Activated naive CD4-positive, alpha-beta T cell treated with Interleukin-2 at 50 U/mL for 16 hours (primary cell): ENCODE data around the gene TMEM163.
"Not testable (repeated sequence)": the region's sequence is repeated elsewhere in the genome, so short reads cannot be mapped to it uniquely, and the experiment has no call there.

Experiments used
- DNase-seq: peaks from one replicate; pipeline ENCODE4 v3.0.0-alpha.2; 2020

Gene TMEM163

DNA sequence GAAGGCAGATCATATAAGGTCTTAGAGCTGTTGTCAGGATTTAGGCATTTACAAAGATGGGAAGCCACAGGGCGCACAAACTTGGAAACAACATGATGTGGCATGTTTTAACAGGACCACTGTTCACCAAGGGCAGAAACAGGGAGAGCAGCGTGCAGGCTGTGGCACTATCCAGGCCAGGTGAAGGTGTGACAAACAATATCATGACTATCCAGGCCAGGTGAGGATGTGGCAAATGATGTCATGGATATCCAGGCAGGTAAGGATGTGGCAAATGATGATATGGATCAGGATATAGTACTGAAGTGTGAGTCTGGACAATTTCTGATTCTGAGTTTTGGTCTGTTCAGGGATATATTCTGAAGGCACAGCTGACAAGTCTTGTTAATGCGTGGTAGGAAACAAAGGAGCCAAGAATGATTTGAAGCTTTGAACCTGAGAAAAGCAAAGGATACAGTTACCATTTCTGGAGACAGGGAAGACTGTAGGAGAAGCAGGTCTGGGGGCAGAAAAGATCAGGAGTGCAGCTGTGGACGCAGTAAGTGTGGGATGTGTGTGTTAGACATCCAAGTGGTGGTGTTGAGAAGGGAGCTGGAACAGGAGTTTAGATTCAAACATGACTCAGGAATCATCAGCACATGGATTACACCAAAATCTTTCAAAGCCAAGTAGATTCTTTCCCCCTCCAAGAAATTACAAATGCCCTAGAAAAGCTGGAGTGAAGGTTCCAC, 205.9 kb downstream of the TMEM163 start:
- DNase-seq: no peak

DNA sequence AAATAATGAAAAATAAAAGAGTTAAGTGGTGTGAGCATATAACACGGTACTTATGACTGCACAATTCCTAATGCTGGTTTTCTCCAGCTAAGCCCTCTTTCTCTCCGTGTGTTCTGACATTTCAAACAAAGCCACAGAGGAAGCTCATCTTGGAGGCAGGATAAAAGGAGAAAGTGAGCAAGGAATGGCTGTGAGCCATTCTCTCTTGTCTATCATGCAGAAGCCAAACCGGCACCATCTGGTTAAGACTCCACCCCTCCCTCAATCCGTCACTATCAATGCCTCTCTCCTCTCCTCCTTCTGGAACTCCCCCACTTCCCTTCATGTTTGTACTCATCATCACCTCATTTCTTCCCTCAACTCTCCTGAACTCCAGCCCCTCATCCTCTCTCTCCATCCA, 210.4 kb downstream of the TMEM163 start:
- DNase-seq: no peak

DNA sequence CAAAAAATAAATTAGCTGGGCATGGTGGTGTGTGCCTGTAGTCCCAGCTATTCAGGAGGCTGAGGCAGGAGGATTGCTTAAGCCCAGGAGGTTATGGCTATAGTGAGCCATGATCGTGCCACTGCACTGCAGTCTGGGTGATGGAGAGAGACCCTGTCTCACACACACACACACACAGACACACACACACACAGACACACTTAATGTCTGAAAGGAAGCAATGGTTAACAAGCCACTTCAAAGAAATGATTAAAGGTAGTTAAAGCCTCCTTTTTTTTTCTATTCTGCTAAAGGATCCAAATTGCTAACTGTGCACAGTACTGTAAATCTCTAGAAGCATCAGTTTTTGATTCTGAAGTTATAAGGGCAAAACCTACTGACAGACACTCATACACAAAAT, 211.1 kb downstream of the TMEM163 start:
- DNase-seq: no peak

DNA sequence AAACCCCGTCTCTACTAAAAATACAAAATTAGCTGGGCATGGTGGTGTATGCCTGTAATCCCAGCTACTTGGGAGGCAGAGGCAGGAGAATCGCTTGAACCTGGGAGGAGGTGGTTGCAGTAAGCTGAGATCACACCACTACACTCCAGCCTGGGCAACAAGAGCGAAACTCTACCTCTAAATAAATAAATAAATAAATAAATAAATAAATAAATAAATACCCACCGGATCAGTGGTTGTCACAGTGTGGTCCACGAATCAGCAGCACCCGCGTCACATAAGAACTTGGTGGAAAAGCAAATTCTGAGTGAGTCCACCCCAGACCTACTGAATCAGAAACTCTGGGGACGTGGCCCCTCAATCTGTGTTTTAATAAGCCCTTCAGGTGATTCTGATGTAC, 211.6 kb downstream of the TMEM163 start:
- DNase-seq: not testable (repeated sequence)

DNA sequence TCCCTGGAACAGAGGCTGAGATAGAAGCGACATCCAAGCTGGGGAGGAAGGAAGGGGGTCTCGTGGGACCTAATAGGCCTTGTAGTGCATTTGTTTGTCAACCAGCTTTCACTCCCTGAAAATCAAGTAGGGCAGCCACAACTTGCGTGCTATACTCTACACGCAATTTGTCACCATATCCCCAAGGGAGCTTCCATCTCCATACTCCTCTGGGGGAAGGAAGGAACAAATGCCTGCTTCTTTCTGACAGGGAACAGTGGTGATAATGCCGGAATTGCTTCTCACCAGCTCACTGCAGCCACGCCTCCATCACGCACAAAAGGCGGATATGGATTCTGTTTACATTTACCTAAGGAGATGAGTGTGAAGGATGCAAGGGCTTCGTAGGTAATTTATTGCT, 213.4 kb downstream of the TMEM163 start:
- no peak for DNase-seq

DNA sequence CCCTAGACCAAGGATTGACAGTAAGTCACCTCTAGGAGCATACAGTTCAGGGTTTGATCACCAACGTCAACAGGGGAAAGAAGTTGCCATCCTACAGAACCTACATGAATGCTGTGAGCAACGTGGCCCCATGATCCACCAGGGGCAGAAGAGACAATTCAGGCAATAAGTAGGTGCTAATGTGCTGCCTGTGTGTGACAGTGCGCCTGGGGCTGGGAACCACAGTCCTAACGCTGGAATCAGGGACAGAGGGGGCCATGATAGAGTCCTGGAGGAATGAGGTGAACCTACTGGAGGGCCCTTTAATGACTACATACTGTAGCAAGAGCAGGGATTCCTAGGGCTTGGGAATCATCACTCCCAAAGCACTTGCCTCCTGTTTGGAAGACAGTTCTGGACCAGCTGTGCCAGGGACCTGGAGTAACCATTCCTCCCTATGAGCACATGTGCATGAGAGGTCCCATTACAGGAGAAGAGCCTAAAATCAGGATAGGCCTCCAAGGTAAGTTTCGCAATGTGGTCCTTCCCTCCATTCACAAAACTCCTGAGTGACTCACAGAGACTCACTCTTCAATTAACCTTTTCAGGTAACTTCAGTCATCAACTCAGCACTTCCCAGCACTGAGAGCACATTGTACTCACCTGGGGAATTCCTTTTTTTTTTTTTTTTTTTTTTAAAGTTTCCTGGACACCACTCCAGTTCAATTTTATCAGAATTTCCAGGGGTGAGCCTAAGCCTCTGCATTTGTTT, 214.0 kb downstream of the TMEM163 start:
- DNase-seq: no peak

DNA sequence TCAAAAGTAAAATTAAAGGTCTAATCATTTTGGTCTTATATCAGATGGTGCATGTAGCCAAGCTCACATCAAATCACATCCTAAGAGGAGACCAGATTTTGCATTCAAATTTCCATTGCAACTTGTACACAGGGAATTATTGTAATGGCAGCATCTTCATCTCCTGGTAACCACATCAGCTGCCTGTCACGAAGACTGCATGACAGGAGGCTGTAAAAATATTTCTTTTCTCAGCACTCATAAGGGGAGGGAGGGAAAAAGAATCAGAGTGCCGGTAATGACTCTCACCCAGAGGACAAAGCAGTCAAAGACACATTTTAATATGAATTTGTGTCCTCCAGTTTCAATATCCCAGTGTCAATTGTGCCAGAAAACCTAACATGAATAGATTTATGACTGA, 216.7 kb downstream of the TMEM163 start:
- no peak for DNase-seq

DNA sequence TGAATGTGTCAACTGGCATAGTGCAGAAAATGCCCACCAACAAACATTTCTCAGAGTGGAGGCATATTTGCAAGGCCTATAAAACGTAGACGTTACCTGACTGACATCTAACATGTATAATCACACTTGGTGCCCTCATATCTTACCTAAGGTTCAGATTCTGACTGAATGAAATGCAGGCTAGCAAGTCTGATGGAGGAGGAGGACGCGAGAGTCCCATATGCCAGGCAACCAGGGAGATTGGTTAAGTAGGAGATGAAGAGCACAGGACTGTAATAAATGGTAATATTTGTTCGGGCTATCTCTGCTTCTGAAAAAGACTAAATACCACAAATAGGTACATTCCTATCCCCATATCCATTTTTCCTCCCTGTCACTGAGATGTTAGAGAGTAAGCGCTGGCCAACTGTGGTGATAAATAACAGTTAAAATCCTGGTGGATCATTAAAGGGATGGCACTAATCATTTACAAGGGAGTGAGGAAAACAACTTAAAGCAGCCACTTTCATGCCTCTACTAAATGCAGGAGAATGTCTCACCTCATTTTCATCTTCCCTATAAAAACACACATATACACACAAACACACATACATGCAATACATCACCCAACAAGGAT, 217.2 kb downstream of the TMEM163 start:
- DNase-seq: no peak

DNA sequence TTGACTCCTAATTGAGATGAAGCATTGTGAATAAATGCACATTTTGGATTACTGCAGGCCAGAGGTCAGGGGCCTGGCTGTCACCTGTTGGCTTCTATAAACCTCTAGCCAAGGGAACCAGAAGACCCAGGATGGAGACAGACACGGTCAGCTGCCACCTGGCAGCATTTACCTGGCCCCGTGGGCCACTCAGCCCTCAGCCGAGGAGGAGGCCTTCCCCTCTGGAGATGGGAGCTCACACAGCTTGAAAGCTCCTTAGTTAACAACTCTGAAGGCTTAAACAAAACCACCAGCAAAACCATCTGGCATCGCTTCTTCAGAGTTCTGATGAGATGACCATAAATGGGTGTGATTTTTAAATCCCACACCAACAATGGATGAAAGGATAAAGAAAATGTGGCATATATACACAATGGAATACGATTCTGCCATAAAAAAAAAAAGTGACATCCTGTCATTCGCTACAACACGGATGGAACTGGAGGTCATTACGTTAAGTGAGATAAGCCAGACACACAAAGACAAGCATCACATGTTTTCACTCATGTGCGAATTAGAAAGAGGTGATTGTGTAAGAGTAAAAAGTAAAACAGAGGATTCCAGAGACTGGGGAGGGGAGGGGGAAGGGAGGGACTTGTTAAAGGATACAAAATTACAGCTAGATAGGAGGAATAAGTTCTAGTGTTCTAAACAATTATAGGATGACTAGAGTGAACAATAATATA, 218.4 kb downstream of the TMEM163 start:
- no peak for DNase-seq

DNA sequence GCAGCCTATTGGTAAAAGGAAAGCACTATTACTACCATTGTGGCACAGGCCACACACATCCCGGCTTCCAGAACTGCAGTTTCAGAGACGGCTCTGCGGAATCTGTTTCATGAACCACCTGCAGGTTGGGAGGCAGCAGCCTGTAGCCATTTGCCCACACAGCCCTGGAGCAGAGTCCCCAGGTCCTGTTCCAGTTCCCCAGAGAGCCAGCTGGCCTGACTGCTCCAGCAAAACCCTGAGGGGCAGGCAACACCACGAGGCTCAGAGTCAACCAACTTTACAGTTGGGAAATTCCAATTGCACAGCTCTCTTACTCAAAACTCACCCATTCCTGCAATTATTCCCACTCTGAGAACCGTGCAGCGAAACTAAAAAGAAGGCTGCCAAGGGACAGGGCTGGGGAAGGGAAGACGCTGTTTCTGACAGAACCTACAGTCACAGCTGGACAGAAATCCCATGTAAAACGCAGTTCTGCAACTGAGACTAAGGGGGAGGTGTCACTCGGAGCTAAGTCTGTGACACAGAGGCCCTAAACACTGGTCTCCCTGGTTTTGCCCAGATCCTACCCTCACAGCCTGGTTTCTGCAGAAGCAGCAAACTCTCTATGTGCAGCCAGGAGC, 219.4 kb downstream of the TMEM163 start:
- no peak for DNase-seq

DNA sequence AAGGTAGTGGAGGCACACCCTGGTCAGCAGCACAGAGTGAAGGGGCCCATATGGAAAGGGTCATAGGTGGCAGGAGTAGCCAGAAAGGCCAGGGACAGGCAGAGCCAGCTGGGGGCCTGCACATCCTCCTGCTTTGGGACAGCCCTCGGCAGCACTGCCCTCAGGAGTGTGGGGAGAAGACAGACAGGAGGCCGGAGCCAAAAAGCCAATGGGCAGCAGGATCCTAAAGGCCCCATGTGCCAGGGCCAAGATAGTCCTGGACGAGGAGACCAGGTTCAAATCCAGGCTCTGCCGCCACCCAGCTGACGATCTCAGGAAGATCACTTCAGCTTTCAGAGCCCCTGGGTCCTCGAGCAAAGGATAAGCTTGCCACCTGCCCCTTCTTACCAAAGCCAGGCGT, 220.1 kb downstream of the TMEM163 start:
- no peak for DNase-seq

DNA sequence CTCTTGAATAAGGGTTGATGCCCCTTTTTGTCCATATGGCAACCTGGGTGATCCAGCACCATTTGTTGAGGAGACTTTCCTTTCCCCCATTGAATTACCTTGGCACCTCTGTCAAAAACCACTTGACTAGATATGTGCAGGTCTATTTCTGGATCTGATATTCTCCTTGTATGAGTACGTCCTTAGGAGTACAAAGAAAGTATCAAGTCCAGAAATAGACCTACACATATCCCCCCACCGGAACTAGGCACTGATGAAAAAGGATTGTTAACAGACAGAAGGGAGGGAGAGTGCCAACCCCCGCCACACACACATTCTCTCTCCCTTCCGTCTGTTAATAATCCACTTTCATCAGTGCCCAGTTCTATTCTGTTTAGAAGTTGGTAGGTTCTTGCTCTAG, 225.0 kb downstream of the TMEM163 start:
- DNase-seq: no peak

DNA sequence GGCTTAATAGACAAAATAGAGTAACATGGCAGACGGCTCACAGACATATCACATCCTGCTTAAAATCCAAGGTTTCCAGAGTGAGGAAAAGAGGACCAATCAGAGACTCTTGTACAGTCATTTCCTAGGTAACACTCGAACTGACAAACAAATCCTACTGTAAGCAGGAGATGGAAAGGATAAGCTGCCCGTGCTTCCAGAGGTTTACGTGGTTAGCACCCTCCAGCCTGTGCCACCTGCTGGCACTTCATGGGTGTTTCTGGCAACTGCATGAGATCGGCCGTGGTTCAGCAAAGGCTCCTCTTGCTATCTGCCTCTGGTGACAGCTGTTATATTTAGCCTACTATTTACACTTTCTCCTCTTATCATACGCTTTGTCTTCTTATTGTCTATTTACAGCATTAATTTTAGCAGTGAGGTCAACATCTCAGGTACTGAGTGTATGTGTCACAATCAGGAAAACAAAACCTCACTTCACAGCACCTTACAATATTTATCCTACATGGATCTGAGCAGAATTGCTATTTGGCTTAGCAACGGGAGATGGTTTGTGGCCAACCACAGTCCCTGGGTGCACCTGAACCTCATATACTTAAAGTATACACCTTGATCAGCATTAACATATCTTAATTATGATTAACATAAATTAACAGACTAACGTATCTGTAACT, 226.9 kb downstream of the TMEM163 start:
- no peak for DNase-seq

DNA sequence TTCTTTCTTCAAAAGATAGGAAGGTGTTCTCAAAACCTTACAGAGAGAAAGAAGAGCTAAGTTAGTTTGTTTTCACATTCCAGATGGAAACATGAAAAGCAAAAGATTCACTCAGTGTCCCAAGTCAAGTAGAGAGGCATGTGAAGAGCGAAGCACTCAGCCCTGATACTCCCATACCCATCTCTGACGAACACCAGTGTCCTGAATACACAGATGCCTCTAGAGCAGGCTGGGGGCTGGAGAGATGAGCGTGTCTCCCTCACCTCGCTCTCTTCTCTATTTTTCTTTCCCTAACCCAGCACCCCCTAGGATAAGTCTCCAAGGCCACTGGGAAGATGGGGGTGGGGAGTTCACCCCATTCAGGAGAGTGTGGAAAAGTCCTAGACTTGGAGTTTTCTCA, 227.8 kb downstream of the TMEM163 start:
- no peak for DNase-seq

DNA sequence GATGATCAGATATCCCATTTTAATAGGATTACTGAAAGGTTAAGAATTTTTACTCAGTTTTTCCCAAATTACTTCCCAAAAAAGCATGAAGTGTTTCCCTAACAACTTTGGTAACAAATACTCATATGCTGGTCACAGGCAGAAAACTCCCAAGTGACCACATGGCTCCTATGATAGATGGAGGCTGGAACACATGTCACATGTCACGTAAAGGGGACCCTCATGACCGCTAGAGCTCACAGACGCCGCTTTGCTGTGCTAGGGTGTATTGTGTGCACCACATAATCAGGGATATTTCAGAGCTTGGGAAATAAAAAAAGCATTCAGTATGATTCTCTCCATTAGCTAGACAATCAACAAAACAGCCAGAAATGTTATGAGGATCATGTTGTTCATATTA, 228.2 kb downstream of the TMEM163 start:
- no peak for DNase-seq

DNA sequence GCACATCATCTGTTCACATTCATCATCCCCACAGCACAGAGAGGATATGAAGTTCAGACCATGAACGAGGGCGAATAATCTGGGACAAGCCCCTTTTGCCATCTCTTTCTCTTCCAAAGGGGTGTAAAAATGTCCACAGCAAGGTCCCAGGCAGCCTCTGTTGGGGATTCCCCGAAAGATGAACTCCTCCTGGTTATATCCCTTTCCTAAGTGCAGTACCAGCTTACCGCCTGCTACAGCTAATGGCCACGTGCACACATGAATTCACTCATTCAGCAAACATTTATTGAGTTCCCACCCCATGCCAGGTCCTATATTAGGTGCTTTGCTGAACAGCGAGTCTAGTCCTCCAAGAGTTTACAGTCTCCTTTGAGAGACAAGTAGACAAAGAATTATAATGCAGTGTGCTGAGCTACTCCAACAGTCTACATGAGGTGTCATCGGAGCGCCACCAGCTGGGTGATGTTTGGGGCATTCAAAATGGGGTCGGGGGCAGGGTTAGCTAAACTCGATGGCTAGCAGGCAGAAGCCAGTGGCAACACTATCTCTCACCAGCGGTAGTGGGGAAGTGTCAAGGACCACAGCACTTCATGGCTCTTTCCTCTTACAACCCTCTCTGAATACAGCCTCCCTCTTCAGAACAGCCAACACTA, 228.9 kb downstream of the TMEM163 start:
- DNase-seq: no peak

DNA sequence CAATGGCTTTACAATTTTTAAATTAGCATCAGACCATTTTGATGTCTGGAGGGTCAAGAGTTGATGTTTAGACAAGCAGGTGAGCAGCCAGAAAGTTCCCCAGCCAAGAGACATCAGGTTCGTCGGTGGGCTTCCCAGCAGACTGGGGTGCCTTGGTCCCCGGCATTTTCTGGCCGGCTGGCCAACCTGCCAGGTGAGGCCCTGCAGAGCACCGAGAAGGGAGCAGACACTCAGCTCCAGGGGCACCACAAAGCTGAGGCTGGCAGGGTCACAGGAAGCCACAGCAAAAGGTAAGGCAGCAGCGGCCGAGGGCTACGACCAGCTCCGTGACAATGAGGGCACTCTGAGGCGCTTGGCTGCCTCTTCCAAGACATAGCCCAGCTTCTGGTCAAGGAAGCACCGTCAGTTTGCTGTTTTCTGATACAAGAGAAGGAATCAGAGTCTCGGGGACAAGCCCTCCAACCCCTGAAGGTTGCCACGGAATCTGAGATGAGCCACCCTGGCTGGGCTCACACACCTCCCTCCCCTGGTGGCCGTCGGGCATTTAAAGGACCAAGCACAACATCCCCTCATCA, 235.9 kb downstream of the TMEM163 start:
- DNase-seq: no peak

DNA sequence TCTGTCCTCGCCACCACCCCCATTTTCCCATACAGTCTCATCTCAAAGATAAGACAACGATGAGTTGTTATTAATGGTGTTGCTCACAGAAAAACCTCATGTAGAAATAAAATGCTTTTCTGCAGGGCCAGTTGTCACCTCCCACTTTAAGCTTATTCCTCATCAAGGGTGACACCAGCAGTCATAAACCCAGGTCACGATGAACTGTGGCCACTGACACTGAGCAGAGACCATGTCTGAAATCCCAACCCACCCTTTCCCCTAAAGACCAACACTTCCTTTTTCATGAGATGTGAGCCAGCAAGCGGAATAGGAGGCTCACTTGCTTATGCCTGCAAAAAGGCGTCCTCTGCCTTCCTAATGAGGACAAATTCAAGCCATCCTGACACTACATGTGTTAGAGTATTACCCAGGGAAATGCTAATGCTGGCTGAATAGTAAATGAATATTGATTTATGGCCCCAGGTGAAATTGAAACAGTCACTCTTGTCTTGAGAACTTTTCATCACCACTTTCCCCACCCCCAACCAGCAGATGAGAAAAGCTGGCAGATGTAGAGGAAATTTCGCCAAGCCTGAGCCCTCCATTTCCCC, 236.6 kb downstream of the TMEM163 start:
- DNase-seq: no peak

DNA sequence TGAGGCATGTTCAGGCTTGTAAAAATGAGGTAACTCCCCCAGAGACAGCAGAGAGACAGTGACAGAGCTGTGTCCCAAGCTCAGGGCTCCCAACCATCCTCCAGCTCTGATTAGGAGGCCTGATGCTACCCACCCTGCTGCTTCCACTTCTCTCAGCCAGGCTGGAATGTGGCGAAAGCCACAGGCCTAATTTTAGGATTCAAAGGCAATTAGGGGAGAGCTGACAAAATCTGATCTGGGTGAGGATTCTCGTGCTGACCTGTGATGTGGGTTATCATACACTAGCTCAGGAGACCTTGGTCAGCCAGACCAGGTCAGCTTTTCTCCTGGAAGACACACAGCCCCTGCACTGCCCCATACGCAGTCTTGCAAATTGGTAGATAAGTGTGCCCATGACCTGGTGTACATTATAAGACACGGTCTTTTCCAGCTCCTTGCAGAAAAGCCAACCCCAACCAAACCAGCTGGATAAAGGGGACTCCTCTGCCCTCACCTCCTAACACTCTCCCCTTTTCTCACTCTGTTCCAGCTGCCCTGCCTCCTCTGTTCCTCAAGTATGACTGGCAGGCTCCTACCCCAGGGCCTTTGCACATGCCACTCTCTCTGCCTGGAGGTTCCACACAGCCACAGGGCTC, 239.0 kb downstream of the TMEM163 start:
- DNase-seq: no peak

DNA sequence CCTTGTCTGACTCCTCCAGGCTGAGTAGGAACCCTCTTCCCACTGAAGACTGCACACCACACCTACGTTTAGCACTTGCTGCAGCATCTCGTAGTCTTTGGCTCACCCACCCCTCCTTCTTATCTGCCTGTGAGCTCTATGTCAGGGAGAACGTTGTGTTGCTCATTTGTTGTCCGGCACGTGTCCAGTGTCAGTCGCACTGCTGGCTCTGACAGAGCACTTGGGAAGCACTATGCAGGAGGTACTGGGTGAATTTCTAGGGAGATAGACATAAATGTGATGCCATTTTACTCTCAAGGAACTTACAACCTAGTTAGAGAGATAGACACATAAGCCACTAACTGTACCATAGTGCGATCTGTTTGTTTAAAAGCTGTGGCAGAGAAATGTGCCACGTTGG, 241.8 kb downstream of the TMEM163 start:
- DNase-seq: not testable (repeated sequence)
